ENCODE data around the gene MTUS2.

DNA sequence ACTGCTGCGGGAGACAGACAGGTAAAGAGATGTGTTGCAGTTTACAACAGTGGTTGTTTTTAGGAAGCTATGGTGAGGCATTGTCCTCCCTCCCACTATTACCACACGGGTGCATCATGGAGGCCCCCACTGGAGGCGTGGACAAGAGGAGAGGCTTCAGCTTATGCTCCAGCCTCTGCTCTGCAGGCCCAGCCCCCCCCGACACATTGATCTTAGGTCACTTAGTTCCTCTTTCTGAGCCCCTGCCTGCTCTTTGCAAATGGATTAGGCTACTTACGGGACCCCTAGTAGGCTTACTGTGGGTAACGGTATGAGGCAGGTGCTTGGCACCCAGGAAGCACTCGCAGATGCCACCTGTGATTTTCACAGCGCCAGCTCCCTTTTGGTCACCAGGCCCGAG is 651.4 kb downstream of the MTUS2 start:
- TF ChIP-seq, protein P1, sequence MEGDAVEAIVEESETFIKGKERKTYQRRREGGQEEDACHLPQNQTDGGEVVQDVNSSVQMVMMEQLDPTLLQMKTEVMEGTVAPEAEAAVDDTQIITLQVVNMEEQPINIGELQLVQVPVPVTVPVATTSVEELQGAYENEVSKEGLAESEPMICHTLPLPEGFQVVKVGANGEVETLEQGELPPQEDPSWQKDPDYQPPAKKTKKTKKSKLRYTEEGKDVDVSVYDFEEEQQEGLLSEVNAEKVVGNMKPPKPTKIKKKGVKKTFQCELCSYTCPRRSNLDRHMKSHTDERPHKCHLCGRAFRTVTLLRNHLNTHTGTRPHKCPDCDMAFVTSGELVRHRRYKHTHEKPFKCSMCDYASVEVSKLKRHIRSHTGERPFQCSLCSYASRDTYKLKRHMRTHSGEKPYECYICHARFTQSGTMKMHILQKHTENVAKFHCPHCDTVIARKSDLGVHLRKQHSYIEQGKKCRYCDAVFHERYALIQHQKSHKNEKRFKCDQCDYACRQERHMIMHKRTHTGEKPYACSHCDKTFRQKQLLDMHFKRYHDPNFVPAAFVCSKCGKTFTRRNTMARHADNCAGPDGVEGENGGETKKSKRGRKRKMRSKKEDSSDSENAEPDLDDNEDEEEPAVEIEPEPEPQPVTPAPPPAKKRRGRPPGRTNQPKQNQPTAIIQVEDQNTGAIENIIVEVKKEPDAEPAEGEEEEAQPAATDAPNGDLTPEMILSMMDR (conservative IDR thresholded peaks at IDR 0.05 in 1 of 2, IDR thresholded peaks at IDR 0.05 in 1 of 2; ENCODE audit: extremely low read depth in 1 of 2, insufficient read depth in 1 of 2, low read depth in 1 of 2, low read length in 2 of 2), result no peak
- TF ChIP-seq EZH2 (IDR thresholded peaks at IDR 0.05; ENCODE audit: borderline replicate concordance, low read length), result no peak

All from mammary epithelial cell (primary cell).